Type B pancreatic cell (in vitro differentiated cells): ENCODE measurements around the gene HMSD. TPM values are rescaled to one million over a fixed set of nuclear protein-coding genes. Genes with fewer than 3 reads are reported as not detected.

Experiments used
- DNase-seq: peaks from one replicate; pipeline ENCODE4 v3.0.0; 2021; ENCODE audit warnings: mixed read lengths; ENCODE audit not compliant: unreplicated experiment; ENCODE audit errors: extremely low spot score
- H3K27ac Mint-ChIP-seq: 2 replicates; pipeline ENCODE4 v1.8.0; 2021; ENCODE audit warnings: mild to moderate bottlenecking, mixed read lengths
- H3K27me3 Mint-ChIP-seq: 2 replicates; pipeline ENCODE4 v1.8.0; 2021; ENCODE audit warnings: mixed read lengths
- H3K36me3 Mint-ChIP-seq: 2 replicates; pipeline ENCODE4 v1.8.0; 2021; ENCODE audit warnings: mixed read lengths
- H3K4me1 Mint-ChIP-seq: one replicate; pipeline ENCODE4 v1.8.0; 2021; ENCODE audit warnings: mixed read lengths; ENCODE audit not compliant: unreplicated experiment
- H3K4me3 Mint-ChIP-seq: 2 replicates; pipeline ENCODE4 v1.8.0; 2021; ENCODE audit warnings: mild to moderate bottlenecking, mixed read lengths
- H3K9me3 Mint-ChIP-seq: 2 replicates; pipeline ENCODE4 v1.8.0; 2021; ENCODE audit warnings: mixed read lengths
- CTCF ChIP-seq: fragments of 200-600 bp; sonication (generic); conservative IDR thresholded peaks from 2 replicates; pipeline ENCODE4 v1.5.0; 2021; ENCODE audit warnings: antibody characterized with exemption, mild to moderate bottlenecking
- total RNA-seq: library from RNA; stranded (reverse); gene quantifications from 2 replicates; pipeline ENCODE4 v1.2.1, GENCODE V29; 2021; ENCODE audit warnings: low replicate concordance

Gene HMSD
- total RNA-seq, 1 donor from 2014 or later = 4.5 TPM

GRCh38 chr18:63961435-63961980 is 12.4 kb downstream of the HMSD start:
- Mint-ChIP-seq H3K36me3 (no peaks in the 10 kb centered on the region), H3K9me3 (no peaks in the 10 kb centered on the region), H3K4me3 (no peak overlapping the region), H3K27ac (no peak overlapping the region), H3K27me3 (peaks cover 3% of the 10 kb centered on the region), H3K4me1 (no peaks in the 10 kb centered on the region)
- no peak for TF ChIP-seq CTCF
- no peak for DNase-seq

- Mint-ChIP-seq H3K4me1 (no peaks in the 10 kb centered on the region), H3K4me3 (no peak overlapping the region), H3K27me3 (peaks cover 3% of the 10 kb centered on the region), H3K9me3 (no peaks in the 10 kb centered on the region), H3K36me3 (no peaks in the 10 kb centered on the region), H3K27ac (no peak overlapping the region)
- TF ChIP-seq CTCF = no peak
- no peak for DNase-seq
Measured at GRCh38 chr18:63962137-63962536, 13.0 kb downstream of the HMSD start.

- Mint-ChIP-seq H3K27ac (no peak overlapping the region), H3K27me3 (peaks cover 3% of the 10 kb centered on the region), H3K4me3 (no peak overlapping the region), H3K36me3 (no peaks in the 10 kb centered on the region), H3K9me3 (no peaks in the 10 kb centered on the region), H3K4me1 (peaks cover under 1% of the 10 kb centered on the region)
- TF ChIP-seq CTCF = peak; percentile 75
- DNase-seq = no peak
Measured at GRCh38 chr18:63963615-63964256, 14.6 kb downstream of the HMSD start.

- peaks cover 8% of the 10 kb centered on the region for H3K4me1 Mint-ChIP-seq
- no peak for TF ChIP-seq CTCF
- H3K27ac Mint-ChIP-seq = no peak overlapping the region
- no peaks in the 10 kb centered on the region for H3K9me3 Mint-ChIP-seq
- no peak for DNase-seq
- H3K36me3 Mint-ChIP-seq = no peaks in the 10 kb centered on the region
- H3K27me3 Mint-ChIP-seq = no peaks in the 10 kb centered on the region
- no peak overlapping the region for H3K4me3 Mint-ChIP-seq
Measured at GRCh38 chr18:63964908-63965307, 15.8 kb downstream of the HMSD start.

- no peak overlapping the region for H3K4me3 Mint-ChIP-seq
- H3K36me3 Mint-ChIP-seq = no peaks in the 10 kb centered on the region
Measured at GRCh38 chr18:63965716-63966330, 16.7 kb downstream of the HMSD start.

More at GRCh38 chr18:63965716-63966330, 16.7 kb downstream of the HMSD start:
- Mint-ChIP-seq H3K9me3 (no peaks in the 10 kb centered on the region), H3K4me1 (peaks cover 8% of the 10 kb centered on the region), H3K27ac (no peak overlapping the region), H3K27me3 (no peaks in the 10 kb centered on the region)
- no peak for DNase-seq
- TF ChIP-seq CTCF = no peak
